Body of pancreas (tissue), 4 donors: ENCODE measurements around the gene SPRED2. TPM values are rescaled to one million over a fixed set of nuclear protein-coding genes. Genes with fewer than 3 reads are reported as not detected.

Experiments
- ATAC-seq: fragments of 150-250 bp; one replicate; pipeline ENCODE4 v1.9.1; 2016
- DNase-seq, 4 donors: peaks; one replicate each; pipeline ENCODE4 v3.0.0-alpha.2; 2019
- H3K27ac ChIP-seq, 4 donors: fragments of 200-600 bp; sonication (generic); 1 replicate in 3 of 4; 2 replicates in 1 of 4; pipeline versions ENCODE4 v1.5.1 to v1.6.1; 2016 to 2019; ENCODE audit warnings: mild to moderate bottlenecking in 1 of 4, mixed read lengths in 1 of 4, moderate library complexity in 1 of 4
- H3K27me3 ChIP-seq, 2 donors: fragments of 200-600 bp; sonication (generic); one replicate each; pipeline ENCODE4 v1.6.0; 2016; ENCODE audit warnings: mild to moderate bottlenecking in 1 of 2
- H3K36me3 ChIP-seq, 2 donors: fragments of 200-600 bp; sonication (generic); replicated peaks in 1 of 2; 2 replicates each; pipeline ENCODE4 v1.5.1; 2016; ENCODE audit warnings: low read depth in 2 of 2; ENCODE audit not compliant: insufficient read depth in 1 of 2
- H3K4me1 ChIP-seq: fragments of 200-600 bp; sonication (generic); one replicate; pipeline ENCODE4 v1.6.0; 2016
- H3K4me3 ChIP-seq, 2 donors: fragments of 200-600 bp; sonication (generic); 1 replicate in 1 of 2; 2 replicates in 1 of 2; pipeline ENCODE4 v1.5.1; 2016 to 2019
- H3K9me3 ChIP-seq, 3 donors: fragments of 200-600 bp; sonication (generic); 1 replicate in 2 of 3; 2 replicates in 1 of 3; pipeline ENCODE4 v1.5.1; 2016
- CTCF ChIP-seq, 7 experiments: fragments of 450-650 bp in 4 of 7; fragments of 200-600 bp in 3 of 7; sonication (generic) in 3 of 7; IDR thresholded peaks; one replicate each; pipeline ENCODE4 v1.5.1; 2016 to 2019; ENCODE audit warnings: antibody characterized with exemption in 7 of 7
- POLR2A ChIP-seq, 3 donors: fragments of 450-650 bp; IDR thresholded peaks; one replicate each; pipeline ENCODE4 v1.6.1; 2016; ENCODE audit warnings: antibody characterized with exemption in 3 of 3, mild to moderate bottlenecking in 2 of 3
- WGBS, 2 donors: methylation state at CpG; one replicate each; pipeline ENCODE4 v1.1.5; 2017; 5-methylcytosine and 5-hydroxymethylcytosine counted together
- intact Hi-C: fragments of 100-400 bp; cut with DNase I; formaldehyde crosslinking; loops from one replicate; pipeline ENCODE4 v1.15.1; 2023
- total RNA-seq, 2 donors: library from RNA; depleted of rRNA; stranded (reverse); fragments of >200 nt; gene quantifications; one replicate each; pipeline ENCODE4 v1.1.0, GENCODE V29; 2016

SPRED2 gene
- total RNA-seq, 2 donors from 2014 or later, result 16.1 to 16.2 TPM

GRCh38 chr2:65375723-65376122, 56.7 kb downstream of the SPRED2 start:
- no peaks in the 10 kb centered on the region for H3K36me3 ChIP-seq
- H3K9me3 ChIP-seq, result no peaks in the 10 kb centered on the region
- no peak overlapping the region for H3K27ac ChIP-seq
- ATAC-seq, result no peak
- TF ChIP-seq CTCF (IDR thresholded peaks at IDR 0.05), result no peak
- no peak for TF ChIP-seq POLR2A (IDR thresholded peaks at IDR 0.05)
- intact Hi-C loops, result loop anchor here (10.0 kb wide), 1 partner anchor 49 kb away; no protein-coding TSS in a partner anchor
- peaks cover 47% of the 10 kb centered on the region for H3K4me1 ChIP-seq
- H3K4me3 ChIP-seq, result no peak overlapping the region
- H3K27me3 ChIP-seq, result no peaks in the 10 kb centered on the region
- DNase-seq, result no peak
- WGBS, 2 donors, result 91 to 92% methylated on average over 4 of the region's 4 CpGs

GRCh38 chr2:65374999-65375398, 57.4 kb downstream of the SPRED2 start:
- no peak for TF ChIP-seq POLR2A (IDR thresholded peaks at IDR 0.05)
- no peak for TF ChIP-seq CTCF (IDR thresholded peaks at IDR 0.05)
- ATAC-seq, result no peak

GRCh38 chr2:65374575-65374974, 57.8 kb downstream of the SPRED2 start:
- Histone ChIP-seq H3K4me3 (no peak overlapping the region), H3K27ac (peak overlapping the region; percentile 10 to 38 (median 25)), H3K27me3 (no peaks in the 10 kb centered on the region), H3K4me1 (peaks cover 49% of the 10 kb centered on the region), H3K36me3 (no peaks in the 10 kb centered on the region), H3K9me3 (no peaks in the 10 kb centered on the region)
- WGBS, 2 donors, result 62 to 63% methylated on average over 3 of the region's 3 CpGs
- DNase-seq, result no peak
- intact Hi-C loops, result loop anchor here (10.0 kb wide), 1 partner anchor 50 kb away; no protein-coding TSS in a partner anchor
- no peak for TF ChIP-seq POLR2A (IDR thresholded peaks at IDR 0.05)
- no peak for TF ChIP-seq CTCF (IDR thresholded peaks at IDR 0.05)
- ATAC-seq, result no peak

More at GRCh38 chr2:65374999-65375398, 57.4 kb downstream of the SPRED2 start:
- Histone ChIP-seq H3K4me1 (peaks cover 49% of the 10 kb centered on the region), H3K9me3 (no peaks in the 10 kb centered on the region), H3K27ac (peak overlapping the region in 3 of 4 donors; percentile 10 to 38 (median 15)), H3K27me3 (no peaks in the 10 kb centered on the region), H3K36me3 (no peaks in the 10 kb centered on the region), H3K4me3 (no peak overlapping the region)
- no peak for DNase-seq
- intact Hi-C loops, result loop anchor here (10.0 kb wide), 1 partner anchor 50 kb away; no protein-coding TSS in a partner anchor
- WGBS, 2 donors, result 91 to 94% methylated on average over 4 of the region's 4 CpGs

- intact Hi-C loops, result loop anchor here (10.0 kb wide), 1 partner anchor 51 kb away; no protein-coding TSS in a partner anchor
- DNase-seq (no peak), ATAC-seq (peak; percentile 55)
- no peak overlapping the region for H3K4me3 ChIP-seq
- no peak for TF ChIP-seq POLR2A (IDR thresholded peaks at IDR 0.05)
- no peak for TF ChIP-seq CTCF (IDR thresholded peaks at IDR 0.05)
- no peaks in the 10 kb centered on the region for H3K27me3 ChIP-seq
- H3K9me3 ChIP-seq, result no peaks in the 10 kb centered on the region
- no peaks in the 10 kb centered on the region for H3K36me3 ChIP-seq
- peaks cover 49% of the 10 kb centered on the region for H3K4me1 ChIP-seq
- WGBS, 2 donors, result 18 to 24% methylated on average over 1 of the region's 1 CpG
- peak overlapping the region; percentile 17 to 59 (median 40) for H3K27ac ChIP-seq
Measured at GRCh38 chr2:65373365-65373918, 59.0 kb downstream of the SPRED2 start.

- no peaks in the 10 kb centered on the region for H3K9me3 ChIP-seq
- H3K36me3 ChIP-seq, result no peaks in the 10 kb centered on the region
- DNase-seq, result no peak
- intact Hi-C loops, result loop anchor here (10.0 kb wide), 1 partner anchor 52 kb away; no protein-coding TSS in a partner anchor
- H3K27ac ChIP-seq, result peak overlapping the region; percentile 17 to 59 (median 40)
- ATAC-seq, result no peak
- TF ChIP-seq CTCF (IDR thresholded peaks at IDR 0.05), result no peak
- H3K27me3 ChIP-seq, result no peaks in the 10 kb centered on the region
- WGBS, 2 donors, result 73 to 78% methylated on average over 1 of the region's 1 CpG
- H3K4me1 ChIP-seq, result peaks cover 45% of the 10 kb centered on the region
- no peak overlapping the region for H3K4me3 ChIP-seq
Measured at GRCh38 chr2:65372619-65373018, 59.8 kb downstream of the SPRED2 start.
